ENCODE data around the gene PPP1R8.
"Not testable (repeated sequence)": the region's sequence is repeated elsewhere in the genome, so short reads cannot be mapped to it uniquely, and the experiment has no call there.

PPP1R8 gene

GRCh38 chr1:27833470-27833869 is 2.9 kb downstream of the PPP1R8 start:
- no peak for DNase-seq

DNA sequence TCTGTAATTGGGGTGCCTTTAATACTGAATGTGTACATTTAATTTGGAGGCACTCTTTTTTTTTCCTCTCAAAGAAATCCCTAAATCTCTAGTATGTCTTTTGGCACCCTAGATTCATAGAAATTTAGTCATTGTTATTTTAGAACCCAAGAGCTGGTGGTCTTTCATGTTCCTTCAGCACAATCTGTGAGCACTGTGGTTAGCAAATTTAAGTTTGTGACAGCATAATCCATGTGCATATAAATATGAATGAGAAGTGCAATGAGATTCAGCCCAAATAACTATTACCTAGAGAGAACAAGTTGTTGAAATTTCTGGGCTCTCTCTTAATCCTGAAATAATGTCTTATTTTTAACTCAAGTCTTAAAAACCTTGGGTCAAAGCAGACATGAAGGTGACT is 4.5 kb downstream of the PPP1R8 start:
- DNase-seq = no peak

DNA sequence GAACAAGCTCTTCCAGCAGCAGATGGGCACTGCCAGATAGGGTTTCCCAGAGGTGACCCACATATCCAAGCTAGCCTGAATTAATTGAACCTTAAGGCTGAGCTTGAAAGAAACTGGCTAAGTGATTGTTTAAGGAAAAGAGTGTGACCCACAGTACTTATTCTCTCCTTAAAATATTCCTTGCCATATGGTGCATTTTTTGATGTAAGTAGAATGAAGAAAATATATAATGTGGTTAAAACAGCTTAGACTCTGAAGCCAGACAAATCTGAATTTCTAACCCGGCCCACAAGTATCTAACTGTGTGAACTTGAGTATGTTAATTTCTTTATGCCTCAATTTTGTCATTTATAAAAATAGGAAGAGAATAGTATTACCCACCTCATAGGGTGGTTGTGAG is 4.9 kb downstream of the PPP1R8 start:
- no peak for DNase-seq

DNA sequence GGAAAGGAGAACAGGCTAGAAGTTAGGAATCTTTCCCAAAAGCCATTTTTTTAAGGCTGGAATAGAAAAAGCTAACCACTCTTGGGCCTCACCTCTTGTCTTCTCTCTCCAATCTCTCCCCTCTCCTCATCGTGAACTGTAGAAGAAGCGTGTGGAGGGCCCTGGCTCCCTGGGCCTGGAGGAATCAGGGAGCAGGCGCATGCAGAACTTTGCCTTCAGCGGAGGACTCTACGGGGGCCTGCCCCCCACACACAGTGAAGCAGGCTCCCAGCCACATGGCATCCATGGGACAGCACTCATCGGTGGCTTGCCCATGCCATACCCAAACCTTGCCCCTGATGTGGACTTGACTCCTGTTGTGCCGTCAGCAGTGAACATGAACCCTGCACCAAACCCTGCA is 19.4 kb downstream of the PPP1R8 start:
- no peak for DNase-seq

GRCh38 chr1:27855085-27855484 is 24.5 kb downstream of the PPP1R8 start:
- no peak for DNase-seq

GRCh38 chr1:27856561-27857343 is 26.2 kb downstream of the PPP1R8 start:
- no peak for DNase-seq

DNA sequence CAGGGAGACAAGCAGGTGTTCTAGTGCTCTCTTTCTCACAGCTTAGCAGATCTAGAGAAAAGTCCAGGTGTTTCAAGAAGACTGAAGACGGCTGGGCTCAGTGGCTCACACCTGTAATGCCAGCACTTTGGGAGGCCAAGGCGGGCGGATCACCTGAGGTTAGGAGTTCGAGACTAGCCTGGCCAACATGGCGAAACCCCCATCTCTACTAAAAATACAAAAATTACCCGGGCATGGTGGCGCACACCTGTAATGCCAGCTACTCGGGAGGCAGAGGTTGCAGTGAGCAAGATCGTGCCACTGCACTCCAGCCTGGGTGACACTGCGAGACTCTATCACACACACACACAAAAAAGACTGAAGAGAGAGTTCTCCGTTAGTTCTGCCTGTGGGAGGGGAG is 27.0 kb downstream of the PPP1R8 start:
- DNase-seq = not testable (repeated sequence)

GRCh38 chr1:27858072-27858948 is 27.7 kb downstream of the PPP1R8 start:
- peak; percentile 77 for DNase-seq

DNA sequence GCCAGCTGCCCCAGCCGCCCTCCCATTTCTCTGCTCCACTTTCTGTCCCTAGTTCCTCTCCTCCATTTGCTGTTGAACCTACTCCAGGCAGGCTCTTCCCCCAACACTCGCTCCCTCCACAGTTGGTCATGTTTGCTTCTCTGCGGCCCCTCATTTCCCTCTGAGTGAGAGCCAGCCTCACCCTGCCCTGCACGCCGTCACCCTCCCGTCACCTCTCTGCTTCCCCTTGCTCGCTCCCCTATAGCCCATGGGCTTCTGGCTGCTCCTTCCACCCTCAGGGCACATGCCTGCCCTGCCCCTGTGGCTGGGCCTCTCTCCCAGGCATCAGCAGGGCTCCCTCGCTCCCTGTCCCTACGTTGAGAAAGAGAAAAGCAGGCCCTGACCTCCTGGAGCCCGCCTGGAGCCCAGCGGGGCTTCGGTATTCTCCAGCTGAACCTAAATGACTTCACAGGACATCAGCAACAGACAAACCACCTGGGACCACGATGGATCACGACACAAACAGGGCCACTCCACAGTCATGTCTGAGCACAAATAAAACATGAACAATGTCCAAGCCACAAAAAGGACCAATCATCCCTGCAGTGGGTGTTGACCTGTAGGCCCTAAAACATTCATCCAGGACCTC is 28.5 kb downstream of the PPP1R8 start:
- no peak for DNase-seq

- no peak for DNase-seq
These were observed 30.9 kb downstream of the PPP1R8 start for GRCh38 chr1:27861436-27861835.

GRCh38 chr1:27862004-27862403 is 31.4 kb downstream of the PPP1R8 start:
- DNase-seq = no peak

DNA sequence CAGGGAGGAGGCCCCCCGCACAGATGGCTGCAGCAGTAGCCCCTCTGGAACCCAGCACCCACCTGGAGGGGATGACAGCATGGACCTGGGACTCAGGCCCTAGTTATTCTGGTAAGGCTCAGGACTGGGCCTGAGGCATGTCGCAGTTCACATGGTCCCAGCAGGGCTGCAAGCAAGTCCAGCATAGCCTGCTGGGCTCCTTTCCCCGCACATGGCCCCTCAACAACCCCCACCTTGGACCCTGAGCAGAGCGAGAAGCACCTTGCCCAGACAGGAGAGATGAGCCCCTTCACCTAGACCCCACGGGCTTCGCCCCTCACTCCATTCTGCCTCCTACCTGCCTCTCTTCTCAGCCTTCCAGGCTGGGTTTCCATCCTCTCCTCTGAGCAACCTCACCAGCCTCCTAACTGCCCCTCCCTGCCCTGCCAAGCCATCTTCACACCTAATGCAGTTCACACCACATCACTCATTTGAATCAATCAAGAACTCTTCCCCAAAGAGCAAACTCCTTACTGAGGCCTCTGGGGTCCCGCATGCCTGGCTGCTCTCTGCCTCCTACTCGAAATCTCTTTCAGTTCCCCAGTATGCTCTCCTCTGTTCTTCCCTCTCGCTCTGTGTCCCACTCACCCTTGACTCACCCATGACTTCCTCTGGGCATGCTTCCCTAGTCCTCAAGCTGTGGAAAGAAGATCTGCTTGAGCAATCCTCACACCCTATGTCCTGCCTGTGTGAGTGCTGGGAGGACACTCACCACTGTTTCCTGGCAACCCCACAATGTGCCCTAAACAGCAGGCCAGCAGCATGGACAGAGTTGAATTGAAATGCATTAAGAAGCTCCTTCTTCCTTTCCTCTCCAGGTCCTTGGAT is 32.3 kb downstream of the PPP1R8 start:
- no peak for DNase-seq

- no peak for DNase-seq
These were observed 32.9 kb downstream of the PPP1R8 start for GRCh38 chr1:27863538-27863915.

DNA sequence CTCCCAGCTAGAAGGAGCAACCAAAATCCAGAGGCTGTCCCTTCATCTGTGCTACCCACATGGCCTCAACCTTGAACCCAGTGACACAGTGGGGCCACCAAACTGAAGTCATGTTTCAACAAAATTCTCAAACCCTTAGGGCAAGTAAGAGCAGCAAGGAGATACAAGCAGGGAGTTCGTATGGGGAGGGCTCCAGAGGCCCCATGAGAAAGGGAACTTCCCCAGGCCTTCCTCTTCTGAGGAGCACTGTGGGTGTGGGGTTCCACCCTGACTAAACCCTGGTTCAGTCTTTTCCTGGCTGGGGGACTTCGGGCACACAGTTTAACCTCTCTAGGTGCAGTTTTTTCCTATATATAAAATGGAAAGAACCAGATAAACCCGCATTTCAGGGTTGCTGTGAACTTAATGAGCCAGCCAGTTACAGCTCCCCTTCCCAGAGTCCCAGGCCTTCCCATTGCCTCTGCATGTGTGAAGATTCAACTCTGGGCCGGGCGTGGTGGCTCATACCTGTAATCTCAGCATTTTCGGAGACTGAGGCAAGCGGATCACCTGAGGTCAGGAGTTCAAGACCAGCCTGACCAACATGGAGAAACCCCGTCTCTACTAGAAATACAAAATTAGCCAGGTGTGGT is 33.8 kb downstream of the PPP1R8 start:
- no peak for DNase-seq

- DNase-seq = no peak
These were observed 35.2 kb downstream of the PPP1R8 start for GRCh38 chr1:27865821-27866220.

DNA sequence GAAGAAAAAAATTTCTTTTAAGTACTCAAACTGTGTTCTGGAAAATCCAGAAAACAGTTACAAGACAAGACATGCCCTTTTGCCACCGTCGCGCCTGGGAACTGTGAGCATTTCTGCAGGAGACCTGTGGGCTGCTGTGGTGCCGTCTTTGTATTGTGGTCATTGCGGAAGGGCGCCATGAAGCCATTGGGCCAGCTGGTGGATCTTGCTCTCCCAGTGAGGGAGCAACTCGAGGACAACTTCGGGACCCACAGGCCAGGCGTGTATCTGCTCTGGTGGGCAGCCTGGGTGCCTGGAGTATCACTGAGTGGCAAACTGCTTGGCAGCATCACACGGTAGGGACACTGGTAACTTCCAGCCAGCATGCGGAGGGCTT is 38.0 kb downstream of the PPP1R8 start:
- no peak for DNase-seq

GRCh38 chr1:27868932-27869718 is 38.5 kb downstream of the PPP1R8 start:
- DNase-seq = peak; percentile 21

- no peak for DNase-seq
These were observed 39.1 kb downstream of the PPP1R8 start for GRCh38 chr1:27869719-27870085.

- DNase-seq = not testable (repeated sequence)
These were observed 40.5 kb downstream of the PPP1R8 start for GRCh38 chr1:27871076-27871475.

- DNase-seq = peak; percentile 69
These were observed 41.6 kb downstream of the PPP1R8 start, which contains the start of gene THEMIS2 for GRCh38 chr1:27872059-27872801. TSS of gene THEMIS2 (plus strand) at chr1:27872544. CDS start at chr1:27872572, 28 bp downstream.
